Medulla oblongata (tissue), 1 donor: ENCODE results near the gene NETO2.
"Not testable (repeated sequence)": the region's sequence is repeated elsewhere in the genome, so short reads cannot be mapped to it uniquely, and the experiment has no call there.

ENCODE experiments used
- DNase-seq: peaks from one replicate; pipeline ENCODE4 v3.0.0-alpha.2; 2015; ENCODE audit errors: extremely low spot score

Gene NETO2

GRCh38 chr16:47143677-47144558, at the start of gene NETO2:
Gene NETO2, minus strand, starts transcription at chr16:47143945. Its CDS starts 333 bp downstream, at chr16:47143612.
- peak; percentile 63 for DNase-seq

GRCh38 chr16:47182318-47182717, 38.6 kb upstream of the NETO2 start:
- no peak for DNase-seq

- not testable (repeated sequence) for DNase-seq
Observed at GRCh38 chr16:47181066-47181465, 37.3 kb upstream of the NETO2 start.

- DNase-seq: no peak
Observed at GRCh38 chr16:47180073-47180472, 36.3 kb upstream of the NETO2 start.

- no peak for DNase-seq
Observed at GRCh38 chr16:47175152-47175551, 31.4 kb upstream of the NETO2 start.

- DNase-seq: no peak
Observed at GRCh38 chr16:47162670-47163420, 19.1 kb upstream of the NETO2 start.

GRCh38 chr16:47161464-47161863, 17.7 kb upstream of the NETO2 start:
- DNase-seq: no peak

- DNase-seq: no peak
Observed at GRCh38 chr16:47160422-47160821, 16.7 kb upstream of the NETO2 start.

GRCh38 chr16:47158992-47159391, 15.2 kb upstream of the NETO2 start:
- DNase-seq: no peak

- DNase-seq: no peak
Observed at GRCh38 chr16:47156680-47157215, 13.0 kb upstream of the NETO2 start.

GRCh38 chr16:47152501-47152900, 8.8 kb upstream of the NETO2 start:
- not testable (repeated sequence) for DNase-seq

- DNase-seq: no peak
Observed at GRCh38 chr16:47150067-47150466, 6.3 kb upstream of the NETO2 start.

- DNase-seq: no peak
Observed at GRCh38 chr16:47144559-47144877, 773 bp upstream of the NETO2 start.

- peak; percentile 39 for DNase-seq
Observed at GRCh38 chr16:47142821-47143676, 696 bp downstream of the NETO2 start.

- DNase-seq: peak; percentile 41
Observed at GRCh38 chr16:47142486-47142820, 1.3 kb downstream of the NETO2 start.

- DNase-seq: peak; percentile 97
Observed at GRCh38 chr16:47141773-47142485, 1.8 kb downstream of the NETO2 start.

GRCh38 chr16:47140686-47141085, 3.1 kb downstream of the NETO2 start:
- no peak for DNase-seq

- no peak for DNase-seq
Observed at GRCh38 chr16:47139561-47140185, 4.1 kb downstream of the NETO2 start.

- DNase-seq: not testable (repeated sequence)
Observed at GRCh38 chr16:47137925-47138324, 5.8 kb downstream of the NETO2 start.

- no peak for DNase-seq
Observed at GRCh38 chr16:47136099-47136842, 7.5 kb downstream of the NETO2 start.
